Body of pancreas (tissue), 4 donors: ENCODE results near the gene MYH14.

Experiments used
- POLR2A ChIP-seq, 3 donors: fragments of 450-650 bp; IDR thresholded peaks; one replicate each; pipeline ENCODE4 v1.6.1; 2016; ENCODE audit warnings: antibody characterized with exemption in 3 of 3, mild to moderate bottlenecking in 2 of 3
- TF ChIP-seq, protein P1 (sequence below), 7 experiments: fragments of 450-650 bp in 4 of 7; fragments of 200-600 bp in 3 of 7; sonication (generic) in 3 of 7; IDR thresholded peaks; one replicate each; pipeline ENCODE4 v1.5.1; 2016 to 2019; ENCODE audit warnings: antibody characterized with exemption in 7 of 7

DNA sequence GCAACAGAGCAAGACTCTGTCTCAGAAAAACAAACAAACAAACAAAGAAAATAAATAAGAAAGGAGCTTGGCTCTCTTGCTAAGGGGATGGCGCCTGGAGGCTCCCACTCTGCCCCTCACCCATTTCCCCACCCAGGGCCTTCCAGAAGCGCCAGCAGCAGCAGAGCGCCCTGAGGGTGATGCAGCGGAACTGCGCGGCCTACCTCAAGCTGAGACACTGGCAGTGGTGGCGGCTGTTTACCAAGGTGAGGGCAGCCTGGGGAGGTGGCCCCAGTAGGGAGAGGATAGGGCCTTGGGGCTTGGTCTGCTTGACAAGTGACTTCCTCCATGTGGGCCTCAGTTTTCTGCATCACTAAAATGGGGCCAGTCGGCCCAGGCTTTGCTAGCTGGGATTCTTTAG is 59.8 kb downstream of the MYH14 start:
- TF ChIP-seq, protein P1, sequence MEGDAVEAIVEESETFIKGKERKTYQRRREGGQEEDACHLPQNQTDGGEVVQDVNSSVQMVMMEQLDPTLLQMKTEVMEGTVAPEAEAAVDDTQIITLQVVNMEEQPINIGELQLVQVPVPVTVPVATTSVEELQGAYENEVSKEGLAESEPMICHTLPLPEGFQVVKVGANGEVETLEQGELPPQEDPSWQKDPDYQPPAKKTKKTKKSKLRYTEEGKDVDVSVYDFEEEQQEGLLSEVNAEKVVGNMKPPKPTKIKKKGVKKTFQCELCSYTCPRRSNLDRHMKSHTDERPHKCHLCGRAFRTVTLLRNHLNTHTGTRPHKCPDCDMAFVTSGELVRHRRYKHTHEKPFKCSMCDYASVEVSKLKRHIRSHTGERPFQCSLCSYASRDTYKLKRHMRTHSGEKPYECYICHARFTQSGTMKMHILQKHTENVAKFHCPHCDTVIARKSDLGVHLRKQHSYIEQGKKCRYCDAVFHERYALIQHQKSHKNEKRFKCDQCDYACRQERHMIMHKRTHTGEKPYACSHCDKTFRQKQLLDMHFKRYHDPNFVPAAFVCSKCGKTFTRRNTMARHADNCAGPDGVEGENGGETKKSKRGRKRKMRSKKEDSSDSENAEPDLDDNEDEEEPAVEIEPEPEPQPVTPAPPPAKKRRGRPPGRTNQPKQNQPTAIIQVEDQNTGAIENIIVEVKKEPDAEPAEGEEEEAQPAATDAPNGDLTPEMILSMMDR (IDR thresholded peaks at IDR 0.05): no peak
- TF ChIP-seq POLR2A (IDR thresholded peaks at IDR 0.05): no peak
